Body of pancreas (tissue), 4 donors: Measurements from ENCODE around the gene UBXN4.

Experiments used
- CTCF ChIP-seq, 7 experiments: fragments of 450-650 bp in 4 of 7; fragments of 200-600 bp in 3 of 7; sonication (generic) in 3 of 7; IDR thresholded peaks; one replicate each; pipeline ENCODE4 v1.5.1; 2016 to 2019; ENCODE audit warnings: antibody characterized with exemption in 7 of 7
- POLR2A ChIP-seq, 3 donors: fragments of 450-650 bp; IDR thresholded peaks; one replicate each; pipeline ENCODE4 v1.6.1; 2016; ENCODE audit warnings: antibody characterized with exemption in 3 of 3, mild to moderate bottlenecking in 2 of 3

- no peak for TF ChIP-seq CTCF (IDR thresholded peaks at IDR 0.05)
- TF ChIP-seq POLR2A (IDR thresholded peaks at IDR 0.05) = no peak
Observed at GRCh38 chr2:135744760-135745314, 3.2 kb downstream of the UBXN4 start.
